Trophoblast cell (in vitro differentiated cells and primary cell): ENCODE results near the gene SLC4A4.

Experiments
- DNase-seq, 2 donors: peaks; one replicate each; pipeline ENCODE4 v3.0.0-alpha.2; 2016
- H2AFZ ChIP-seq: 2 replicates; pipeline ENCODE4 v1.6.1; 2013; ENCODE audit warnings: low read length, moderate library complexity, mild to moderate bottlenecking; ENCODE audit not compliant: insufficient read depth, poor library complexity
- H2AK5ac ChIP-seq: 2 replicates; pipeline ENCODE4 v1.6.1; 2013; ENCODE audit warnings: mild to moderate bottlenecking, low read length
- H2BK120ac ChIP-seq: 2 replicates; pipeline ENCODE4 v1.6.1; 2013; ENCODE audit warnings: low read length, mild to moderate bottlenecking, moderate library complexity; ENCODE audit not compliant: insufficient read depth, poor library complexity
- H2BK12ac ChIP-seq: 2 replicates; pipeline ENCODE4 v1.6.1; 2013; ENCODE audit warnings: mild to moderate bottlenecking, low read length, moderate library complexity
- H2BK5ac ChIP-seq: 2 replicates; pipeline ENCODE4 v1.6.1; 2013; ENCODE audit warnings: low read length, low read depth, moderate library complexity, mild to moderate bottlenecking; ENCODE audit not compliant: poor library complexity
- H3K14ac ChIP-seq: 2 replicates; pipeline ENCODE4 v1.6.1; 2013; ENCODE audit warnings: mild to moderate bottlenecking, low read length
- H3K18ac ChIP-seq: 2 replicates; pipeline ENCODE4 v1.6.1; 2013; ENCODE audit warnings: mild to moderate bottlenecking, low read length
- H3K23ac ChIP-seq: 2 replicates; pipeline ENCODE4 v1.6.1; 2013; ENCODE audit warnings: low read length
- H3K27ac ChIP-seq: 2 replicates; pipeline ENCODE4 v1.5.1; 2013; ENCODE audit warnings: low read depth, mild to moderate bottlenecking, inconsistent platforms, low read length, moderate library complexity
- H3K27me3 ChIP-seq: 2 replicates; pipeline ENCODE4 v1.6.1; 2013; ENCODE audit warnings: inconsistent platforms, mild to moderate bottlenecking, low read length, moderate library complexity; ENCODE audit not compliant: insufficient read depth
- H3K36me3 ChIP-seq, 2 experiments: 1 replicate in 1 of 2; 2 replicates in 1 of 2; pipeline ENCODE4 v1.6.1; 2013; ENCODE audit warnings: low read length in 2 of 2, mild to moderate bottlenecking in 2 of 2, moderate library complexity in 1 of 2; ENCODE audit not compliant: insufficient read depth in 2 of 2, control insufficient read depth in 1 of 2
- H3K4ac ChIP-seq: 2 replicates; pipeline ENCODE4 v1.6.1; 2013; ENCODE audit warnings: low read depth, mild to moderate bottlenecking, low read length, moderate library complexity
- H3K4me1 ChIP-seq, 2 experiments: 1 replicate in 1 of 2; 2 replicates in 1 of 2; pipeline ENCODE4 v1.6.1; 2013; ENCODE audit warnings: low read length in 2 of 2, mild to moderate bottlenecking in 2 of 2, moderate library complexity in 1 of 2; ENCODE audit not compliant: insufficient read depth in 2 of 2, control insufficient read depth in 1 of 2
- H3K4me2 ChIP-seq: 2 replicates; pipeline ENCODE4 v1.6.1; 2013; ENCODE audit warnings: inconsistent platforms, mild to moderate bottlenecking, low read length, moderate library complexity
- H3K4me3 ChIP-seq: 2 replicates; pipeline ENCODE4 v1.5.1; 2013; ENCODE audit warnings: mild to moderate bottlenecking, low read depth, low read length, inconsistent platforms
- H3K79me1 ChIP-seq: one replicate; pipeline ENCODE4 v1.6.1; 2013; ENCODE audit warnings: low read length
- H3K79me2 ChIP-seq: 2 replicates; pipeline ENCODE4 v1.6.1; 2013; ENCODE audit warnings: low read length, mild to moderate bottlenecking; ENCODE audit not compliant: control insufficient read depth, insufficient read depth, poor library complexity
- H3K9ac ChIP-seq: 2 replicates; pipeline ENCODE4 v1.6.1; 2013; ENCODE audit warnings: mild to moderate bottlenecking, low read length
- H3K9me3 ChIP-seq: 2 replicates; pipeline ENCODE4 v1.6.1; 2013; ENCODE audit warnings: low read depth, mild to moderate bottlenecking, control low read depth, inconsistent platforms, low read length; ENCODE audit not compliant: insufficient read depth
- H4K12ac ChIP-seq: 2 replicates; pipeline ENCODE4 v1.6.1; 2013; ENCODE audit warnings: low read depth, mild to moderate bottlenecking, low read length, moderate library complexity
- H4K8ac ChIP-seq: 2 replicates; pipeline ENCODE4 v1.6.1; 2013; ENCODE audit warnings: low read depth, mild to moderate bottlenecking, low read length, moderate library complexity
- H4K91ac ChIP-seq: one replicate; pipeline ENCODE4 v1.6.1; 2013; ENCODE audit warnings: low read depth, mild to moderate bottlenecking, low read length, moderate library complexity
- WGBS: extraction: QIAGEN DNeasy Blood & Tissue Kit; methylation state at CpG from one replicate; pipeline ENCODE4 v1.1.7; 2013; ENCODE audit warnings: missing lambda C conversion rate; ENCODE audit not compliant: insufficient read length, insufficient coverage; ENCODE audit errors: extremely low coverage; 5-methylcytosine and 5-hydroxymethylcytosine counted together

SLC4A4 gene

GRCh38 chr4:71494539-71494938, 155.7 kb downstream of the SLC4A4 start:
- no peaks in the 10 kb centered on the region for H3K79me2 ChIP-seq
- no peak overlapping the region for H3K4ac ChIP-seq
- H4K91ac ChIP-seq = no peak overlapping the region
- H3K23ac ChIP-seq = no peak overlapping the region
- H2AK5ac ChIP-seq = no peak overlapping the region
- H2BK12ac ChIP-seq = no peak overlapping the region
- no peak overlapping the region for H3K9ac ChIP-seq
- H3K27ac ChIP-seq = no peak overlapping the region
- H3K14ac ChIP-seq = no peak overlapping the region
- no peaks in the 10 kb centered on the region for H3K27me3 ChIP-seq
- no peak overlapping the region for H4K12ac ChIP-seq
- no peaks in the 10 kb centered on the region for H3K79me1 ChIP-seq
- H3K36me3 ChIP-seq = no peaks in the 10 kb centered on the region
- H3K9me3 ChIP-seq = no peaks in the 10 kb centered on the region
- no peaks in the 10 kb centered on the region for H3K4me1 ChIP-seq
- H3K18ac ChIP-seq = no peak overlapping the region
- no peak overlapping the region for H2BK120ac ChIP-seq
- no peak overlapping the region for H2AFZ ChIP-seq
- H4K8ac ChIP-seq = no peak overlapping the region
- DNase-seq = no peak
- WGBS = no CpG with 5 or more reads among the region's 1 CpG
- H3K4me3 ChIP-seq = no peak overlapping the region
- H2BK5ac ChIP-seq = no peak overlapping the region
- no peak overlapping the region for H3K4me2 ChIP-seq

GRCh38 chr4:71495454-71495853, 156.6 kb downstream of the SLC4A4 start:
- Histone ChIP-seq H3K27ac (no peak overlapping the region), H3K4ac (no peak overlapping the region), H3K36me3 (no peaks in the 10 kb centered on the region), H3K14ac (no peak overlapping the region), H3K79me2 (no peaks in the 10 kb centered on the region), H3K23ac (no peak overlapping the region), H3K9me3 (no peaks in the 10 kb centered on the region), H3K79me1 (no peaks in the 10 kb centered on the region), H2BK5ac (no peak overlapping the region), H3K9ac (no peak overlapping the region), H4K91ac (no peak overlapping the region), H4K8ac (no peak overlapping the region), H3K4me1 (no peaks in the 10 kb centered on the region), H3K4me2 (no peak overlapping the region), H3K27me3 (no peaks in the 10 kb centered on the region), H2AK5ac (no peak overlapping the region), H3K4me3 (no peak overlapping the region), H2BK120ac (no peak overlapping the region), H3K18ac (no peak overlapping the region), H2BK12ac (no peak overlapping the region), H2AFZ (no peak overlapping the region), H4K12ac (no peak overlapping the region)
- DNase-seq = no peak

- no peak overlapping the region for H4K12ac ChIP-seq
- H3K27me3 ChIP-seq = no peaks in the 10 kb centered on the region
- H3K27ac ChIP-seq = no peak overlapping the region
- H3K4me2 ChIP-seq = no peak overlapping the region
- no peak overlapping the region for H3K4me3 ChIP-seq
- H4K8ac ChIP-seq = no peak overlapping the region
- no peaks in the 10 kb centered on the region for H3K36me3 ChIP-seq
- H3K4me1 ChIP-seq = no peaks in the 10 kb centered on the region
- no peak overlapping the region for H2BK12ac ChIP-seq
- no peak overlapping the region for H2BK120ac ChIP-seq
- no peak overlapping the region for H3K4ac ChIP-seq
- no peaks in the 10 kb centered on the region for H3K9me3 ChIP-seq
- H3K79me2 ChIP-seq = no peaks in the 10 kb centered on the region
- H2AK5ac ChIP-seq = no peak overlapping the region
- H3K14ac ChIP-seq = no peak overlapping the region
- H3K18ac ChIP-seq = no peak overlapping the region
- H3K23ac ChIP-seq = no peak overlapping the region
- H3K79me1 ChIP-seq = no peaks in the 10 kb centered on the region
- no peak overlapping the region for H4K91ac ChIP-seq
- H2AFZ ChIP-seq = no peak overlapping the region
- no peak overlapping the region for H2BK5ac ChIP-seq
- no peak overlapping the region for H3K9ac ChIP-seq
- no peak for DNase-seq
- no CpG with 5 or more reads among the region's 3 CpGs for WGBS
Measured at GRCh38 chr4:71497078-71497477, 158.3 kb downstream of the SLC4A4 start.

GRCh38 chr4:71498002-71498401, 159.2 kb downstream of the SLC4A4 start:
- Histone ChIP-seq H4K8ac (no peak overlapping the region), H3K79me1 (no peaks in the 10 kb centered on the region)
- WGBS = no CpG with 5 or more reads among the region's 2 CpGs

GRCh38 chr4:71498625-71499024, 159.8 kb downstream of the SLC4A4 start:
- Histone ChIP-seq H2BK5ac (no peak overlapping the region), H4K12ac (no peak overlapping the region), H3K14ac (no peak overlapping the region), H3K36me3 (no peaks in the 10 kb centered on the region), H3K4me2 (no peak overlapping the region), H3K4me3 (no peak overlapping the region), H3K4ac (no peak overlapping the region), H3K27ac (no peak overlapping the region), H3K4me1 (no peaks in the 10 kb centered on the region), H3K9ac (no peak overlapping the region), H2BK120ac (no peak overlapping the region), H4K8ac (no peak overlapping the region), H4K91ac (no peak overlapping the region), H2BK12ac (no peak overlapping the region), H3K79me1 (no peaks in the 10 kb centered on the region), H2AK5ac (no peak overlapping the region), H3K9me3 (no peaks in the 10 kb centered on the region), H2AFZ (no peak overlapping the region), H3K27me3 (no peaks in the 10 kb centered on the region), H3K79me2 (no peaks in the 10 kb centered on the region), H3K23ac (no peak overlapping the region), H3K18ac (no peak overlapping the region)
- DNase-seq = no peak

More at GRCh38 chr4:71498002-71498401, 159.2 kb downstream of the SLC4A4 start:
- Histone ChIP-seq H3K4me3 (no peak overlapping the region), H3K23ac (no peak overlapping the region), H3K36me3 (no peaks in the 10 kb centered on the region), H3K27ac (no peak overlapping the region), H2AK5ac (no peak overlapping the region), H3K14ac (no peak overlapping the region), H3K4me1 (no peaks in the 10 kb centered on the region), H3K79me2 (no peaks in the 10 kb centered on the region), H2BK12ac (no peak overlapping the region), H2BK120ac (no peak overlapping the region), H2BK5ac (no peak overlapping the region), H3K4me2 (no peak overlapping the region), H3K27me3 (no peaks in the 10 kb centered on the region), H3K18ac (no peak overlapping the region), H3K9ac (no peak overlapping the region), H2AFZ (no peak overlapping the region), H3K9me3 (no peaks in the 10 kb centered on the region), H4K12ac (no peak overlapping the region), H4K91ac (no peak overlapping the region), H3K4ac (no peak overlapping the region)
- DNase-seq = no peak
